Hepatocyte (in vitro differentiated cells): ENCODE data around the gene PLD5. TPM values are rescaled to one million over a fixed set of nuclear protein-coding genes. Genes with fewer than 3 reads are reported as not detected.
"Not testable (repeated sequence)": the region's sequence is repeated elsewhere in the genome, so short reads cannot be mapped to it uniquely, and the experiment has no call there.

Experiments
- DNase-seq: peaks from one replicate; pipeline ENCODE4 v3.0.0-alpha.2; 2016; ENCODE audit warnings: low spot score
- H2AFZ ChIP-seq: fragments of 200-600 bp; sonication (generic); 2 replicates; pipeline ENCODE4 v1.6.0; 2016; ENCODE audit warnings: antibody characterized with exemption, mild to moderate bottlenecking
- H3K27ac ChIP-seq: fragments of 200-600 bp; sonication (generic); 2 replicates; pipeline ENCODE4 v1.5.1; 2016; ENCODE audit warnings: mild to moderate bottlenecking
- H3K27me3 ChIP-seq: fragments of 200-600 bp; sonication (generic); 2 replicates; pipeline ENCODE4 v1.6.1; 2016
- H3K36me3 ChIP-seq: fragments of 200-600 bp; sonication (generic); replicated peaks from 2 replicates; pipeline ENCODE4 v1.5.1; 2016; ENCODE audit warnings: low read depth; ENCODE audit not compliant: insufficient read depth
- H3K4me1 ChIP-seq: fragments of 200-600 bp; sonication (generic); 2 replicates; pipeline ENCODE4 v1.5.1; 2016; ENCODE audit warnings: mild to moderate bottlenecking, moderate library complexity; ENCODE audit not compliant: insufficient read depth
- H3K4me2 ChIP-seq: fragments of 200-600 bp; sonication (generic); 2 replicates; pipeline ENCODE4 v1.6.0; 2016
- H3K4me3 ChIP-seq: fragments of 200-600 bp; sonication (generic); 2 replicates; pipeline ENCODE4 v1.5.1; 2016; ENCODE audit warnings: mild to moderate bottlenecking
- H3K79me2 ChIP-seq: fragments of 200-600 bp; sonication (generic); 2 replicates; pipeline ENCODE4 v1.6.0; 2017; ENCODE audit warnings: mild to moderate bottlenecking
- H3K9me2 ChIP-seq: fragments of 200-600 bp; sonication (generic); replicated peaks from 2 replicates; pipeline ENCODE4 v1.6.0; 2017; ENCODE audit warnings: mild to moderate bottlenecking; ENCODE audit not compliant: insufficient read depth
- H3K9me3 ChIP-seq: fragments of 200-600 bp; sonication (generic); 2 replicates; pipeline ENCODE4 v1.5.1; 2016; ENCODE audit warnings: low read depth, mild to moderate bottlenecking
- H4K20me1 ChIP-seq: fragments of 200-600 bp; sonication (generic); 2 replicates; pipeline ENCODE4 v1.6.0; 2016; ENCODE audit warnings: mild to moderate bottlenecking; ENCODE audit not compliant: insufficient read depth, poor library complexity, severe bottlenecking
- EZH2 ChIP-seq: fragments of 200-600 bp; sonication (generic); IDR thresholded peaks from 2 replicates; pipeline ENCODE4 v1.6.1; 2016; ENCODE audit warnings: antibody characterized with exemption, mild to moderate bottlenecking, borderline replicate concordance
- EZH2phosphoT487 ChIP-seq: fragments of 200-600 bp; sonication (generic); IDR thresholded peaks from one replicate; pipeline ENCODE4 v1.6.1; 2018; ENCODE audit warnings: antibody characterized with exemption, mild to moderate bottlenecking, low read depth, moderate library complexity; ENCODE audit not compliant: unreplicated experiment, severe bottlenecking
- WGBS: methylation state at CpG from one replicate; pipeline ENCODE4 v1.1.6; 2016; ENCODE audit warnings: low lambda C conversion rate; ENCODE audit errors: missing lambda C conversion rate; 5-methylcytosine and 5-hydroxymethylcytosine counted together
- polyA plus RNA-seq: library from polyadenylated mRNA; unstranded; fragments of >200 nt; fragmentation: Nextera tagmentation; extraction: Ambion mirVana; gene quantifications from 2 replicates; pipeline ENCODE4 v1.2.1, GENCODE V29; 2016
- total RNA-seq: library from RNA; depleted of rRNA; stranded (reverse); fragments of >200 nt; gene quantifications from 2 replicates; pipeline ENCODE4 v1.2.3, GENCODE V29; 2014
- TF ChIP-seq, protein P1 (sequence below): fragments of 200-600 bp; sonication (generic); IDR thresholded peaks from 2 replicates; pipeline ENCODE4 v1.5.1; 2016; ENCODE audit warnings: antibody characterized with exemption, mild to moderate bottlenecking; ENCODE audit not compliant: poor library complexity

PLD5 gene
- total and polyA plus RNA-seq, 2 experiments from 2014 or later = 0.33 to 0.58 TPM

DNA sequence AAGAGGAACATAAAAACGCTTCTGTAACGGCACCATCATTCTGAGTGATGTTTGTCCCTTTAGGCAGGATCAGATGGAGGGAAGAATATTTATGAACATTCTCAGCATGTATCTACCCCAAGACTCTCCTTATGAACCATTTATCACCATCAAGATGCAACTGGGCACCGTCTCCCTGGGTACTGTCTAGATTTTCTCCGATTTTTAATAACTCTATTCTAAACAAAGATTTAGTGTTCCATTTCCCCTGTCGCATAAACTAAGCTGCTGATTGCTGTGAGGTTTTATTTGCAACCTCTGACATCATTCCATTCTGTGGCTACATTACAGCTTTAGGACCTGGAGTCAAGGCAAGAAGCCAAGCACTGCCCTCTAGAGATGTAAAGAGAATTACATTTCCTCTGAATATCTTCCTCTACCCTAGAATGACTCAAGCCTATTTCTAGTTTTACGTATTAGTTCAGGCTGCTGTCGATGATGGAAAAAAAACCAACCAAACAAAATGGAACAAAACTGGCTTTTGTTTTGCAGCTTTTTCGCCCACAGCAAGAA lies 395.5 kb downstream of the PLD5 start:
- H3K9me2 ChIP-seq = no peaks in the 10 kb centered on the region
- WGBS = 67% methylated on average over 8 of the region's 8 CpGs
- H3K79me2 ChIP-seq = no peaks in the 10 kb centered on the region
- H3K9me3 ChIP-seq = no peaks in the 10 kb centered on the region
- H3K27me3 ChIP-seq = no peaks in the 10 kb centered on the region
- H4K20me1 ChIP-seq = no peaks in the 10 kb centered on the region
- DNase-seq = peak; percentile 43
- no peaks in the 10 kb centered on the region for H3K36me3 ChIP-seq
- H3K4me2 ChIP-seq = no peak overlapping the region
- TF ChIP-seq EZH2 (no peak), EZH2phosphoT487 (no peak)
- TF ChIP-seq, protein P1, sequence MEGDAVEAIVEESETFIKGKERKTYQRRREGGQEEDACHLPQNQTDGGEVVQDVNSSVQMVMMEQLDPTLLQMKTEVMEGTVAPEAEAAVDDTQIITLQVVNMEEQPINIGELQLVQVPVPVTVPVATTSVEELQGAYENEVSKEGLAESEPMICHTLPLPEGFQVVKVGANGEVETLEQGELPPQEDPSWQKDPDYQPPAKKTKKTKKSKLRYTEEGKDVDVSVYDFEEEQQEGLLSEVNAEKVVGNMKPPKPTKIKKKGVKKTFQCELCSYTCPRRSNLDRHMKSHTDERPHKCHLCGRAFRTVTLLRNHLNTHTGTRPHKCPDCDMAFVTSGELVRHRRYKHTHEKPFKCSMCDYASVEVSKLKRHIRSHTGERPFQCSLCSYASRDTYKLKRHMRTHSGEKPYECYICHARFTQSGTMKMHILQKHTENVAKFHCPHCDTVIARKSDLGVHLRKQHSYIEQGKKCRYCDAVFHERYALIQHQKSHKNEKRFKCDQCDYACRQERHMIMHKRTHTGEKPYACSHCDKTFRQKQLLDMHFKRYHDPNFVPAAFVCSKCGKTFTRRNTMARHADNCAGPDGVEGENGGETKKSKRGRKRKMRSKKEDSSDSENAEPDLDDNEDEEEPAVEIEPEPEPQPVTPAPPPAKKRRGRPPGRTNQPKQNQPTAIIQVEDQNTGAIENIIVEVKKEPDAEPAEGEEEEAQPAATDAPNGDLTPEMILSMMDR = no peak
- no peak overlapping the region for H3K4me3 ChIP-seq
- no peak overlapping the region for H3K27ac ChIP-seq
- no peak overlapping the region for H2AFZ ChIP-seq
- H3K4me1 ChIP-seq = no peaks in the 10 kb centered on the region

DNA sequence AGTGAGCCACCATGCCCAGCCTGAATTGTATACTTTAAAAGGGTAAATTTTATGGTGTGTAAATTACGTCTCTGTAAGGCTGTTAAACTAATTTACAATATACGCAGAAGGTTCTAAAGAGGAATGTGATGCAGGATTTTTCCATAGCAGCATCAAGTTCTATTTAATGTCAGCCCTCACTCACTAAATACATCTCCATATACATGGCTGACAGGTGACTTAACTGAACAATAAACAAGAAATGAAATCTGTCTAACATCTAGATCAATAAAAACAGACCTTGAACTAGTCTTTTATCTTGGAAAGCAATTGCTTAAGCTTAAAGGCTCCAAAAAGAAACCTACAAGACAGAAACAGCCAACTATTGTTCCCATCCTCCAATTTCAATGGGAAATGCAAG lies 404.1 kb downstream of the PLD5 start:
- H3K4me2 ChIP-seq = no peak overlapping the region

DNA sequence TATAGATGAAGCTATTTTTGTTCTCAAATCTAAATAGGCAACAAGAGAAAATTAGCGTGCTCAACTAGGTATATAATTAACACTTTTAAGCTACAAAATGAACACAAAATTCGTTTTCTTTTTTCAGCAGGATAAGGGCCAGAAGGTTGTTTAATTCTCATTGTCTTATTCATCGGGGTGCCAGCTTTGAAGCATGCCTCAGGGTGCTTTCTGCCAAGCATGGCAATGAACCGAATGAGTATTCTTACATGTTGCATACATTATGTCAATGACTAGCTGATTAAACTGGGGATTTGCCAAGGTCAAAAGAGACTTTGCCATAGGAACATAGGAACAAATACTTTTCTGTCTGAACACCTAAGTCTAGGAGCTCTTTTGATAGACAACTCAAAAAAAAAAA lies 423.6 kb downstream of the PLD5 start:
- no peaks in the 10 kb centered on the region for H4K20me1 ChIP-seq
- H3K27ac ChIP-seq = no peak overlapping the region
- no peaks in the 10 kb centered on the region for H3K9me3 ChIP-seq
- H3K4me1 ChIP-seq = no peaks in the 10 kb centered on the region
- H2AFZ ChIP-seq = no peak overlapping the region
- no peak overlapping the region for H3K4me3 ChIP-seq
- H3K27me3 ChIP-seq = no peaks in the 10 kb centered on the region
- H3K79me2 ChIP-seq = no peaks in the 10 kb centered on the region
- no peaks in the 10 kb centered on the region for H3K36me3 ChIP-seq
- H3K9me2 ChIP-seq = no peaks in the 10 kb centered on the region
- H3K4me2 ChIP-seq = no peak overlapping the region
- WGBS = 76% methylated on average over 4 of the region's 4 CpGs
- TF ChIP-seq EZH2 (no peak), EZH2phosphoT487 (no peak)
- TF ChIP-seq, protein P1 = no peak
- DNase-seq = no peak

More for the DNA sequence above, 404.1 kb downstream of the PLD5 start:
- Histone ChIP-seq H3K27ac (no peak overlapping the region), H3K9me2 (no peaks in the 10 kb centered on the region), H4K20me1 (no peaks in the 10 kb centered on the region), H3K9me3 (no peaks in the 10 kb centered on the region), H3K4me3 (no peak overlapping the region), H3K4me1 (no peaks in the 10 kb centered on the region), H2AFZ (no peak overlapping the region), H3K36me3 (no peaks in the 10 kb centered on the region), H3K27me3 (no peaks in the 10 kb centered on the region), H3K79me2 (no peaks in the 10 kb centered on the region)
- no peak for DNase-seq
- no peak for TF ChIP-seq EZH2
- TF ChIP-seq EZH2phosphoT487 = no peak
- TF ChIP-seq, protein P1 = no peak
- 48% methylated on average over 2 of the region's 2 CpGs for WGBS

DNA sequence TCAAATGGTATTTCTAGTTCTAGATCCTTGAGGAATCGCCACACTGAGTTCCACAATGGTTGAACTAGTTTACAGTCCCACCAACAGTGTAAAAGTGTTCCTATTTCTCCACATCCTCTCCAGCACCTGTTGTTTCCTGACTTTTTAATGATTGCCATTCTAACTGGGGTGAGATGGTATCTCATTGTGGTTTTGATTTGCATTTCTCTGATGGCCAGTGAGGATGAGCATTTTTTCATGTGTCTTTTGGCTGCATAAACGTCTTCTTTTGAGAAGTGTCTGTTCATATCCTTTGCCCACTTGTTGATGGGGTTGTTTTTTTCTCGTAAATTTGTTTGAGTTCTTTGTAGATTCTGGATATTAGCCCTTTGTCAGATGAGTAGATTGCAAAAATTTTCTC lies 427.2 kb downstream of the PLD5 start:
- H3K36me3 ChIP-seq, H2AFZ ChIP-seq, H3K4me3 ChIP-seq, H3K79me2 ChIP-seq, H3K9me2 ChIP-seq, H4K20me1 ChIP-seq, H3K27ac ChIP-seq, H3K9me3 ChIP-seq, H3K4me2 ChIP-seq, H3K27me3 ChIP-seq, DNase-seq, H3K4me1 ChIP-seq: not testable (repeated sequence)
- 97% methylated on average over 3 of the region's 3 CpGs for WGBS
